Measurements from ENCODE around the gene PLD1.

- TF ChIP-seq, protein P1, sequence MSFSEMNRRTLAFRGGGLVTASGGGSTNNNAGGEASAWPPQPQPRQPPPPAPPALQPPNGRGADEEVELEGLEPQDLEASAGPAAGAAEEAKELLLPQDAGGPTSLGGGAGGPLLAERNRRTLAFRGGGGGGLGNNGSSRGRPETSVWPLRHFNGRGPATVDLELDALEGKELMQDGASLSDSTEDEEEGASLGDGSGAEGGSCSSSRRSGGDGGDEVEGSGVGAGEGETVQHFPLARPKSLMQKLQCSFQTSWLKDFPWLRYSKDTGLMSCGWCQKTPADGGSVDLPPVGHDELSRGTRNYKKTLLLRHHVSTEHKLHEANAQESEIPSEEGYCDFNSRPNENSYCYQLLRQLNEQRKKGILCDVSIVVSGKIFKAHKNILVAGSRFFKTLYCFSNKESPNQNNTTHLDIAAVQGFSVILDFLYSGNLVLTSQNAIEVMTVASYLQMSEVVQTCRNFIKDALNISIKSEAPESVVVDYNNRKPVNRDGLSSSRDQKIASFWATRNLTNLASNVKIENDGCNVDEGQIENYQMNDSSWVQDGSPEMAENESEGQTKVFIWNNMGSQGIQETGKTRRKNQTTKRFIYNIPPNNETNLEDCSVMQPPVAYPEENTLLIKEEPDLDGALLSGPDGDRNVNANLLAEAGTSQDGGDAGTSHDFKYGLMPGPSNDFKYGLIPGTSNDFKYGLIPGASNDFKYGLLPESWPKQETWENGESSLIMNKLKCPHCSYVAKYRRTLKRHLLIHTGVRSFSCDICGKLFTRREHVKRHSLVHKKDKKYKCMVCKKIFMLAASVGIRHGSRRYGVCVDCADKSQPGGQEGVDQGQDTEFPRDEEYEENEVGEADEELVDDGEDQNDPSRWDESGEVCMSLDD (tag by site-specific recombination; IDR thresholded peaks at IDR 0.05): no peak
- TF ChIP-seq, protein P2, sequence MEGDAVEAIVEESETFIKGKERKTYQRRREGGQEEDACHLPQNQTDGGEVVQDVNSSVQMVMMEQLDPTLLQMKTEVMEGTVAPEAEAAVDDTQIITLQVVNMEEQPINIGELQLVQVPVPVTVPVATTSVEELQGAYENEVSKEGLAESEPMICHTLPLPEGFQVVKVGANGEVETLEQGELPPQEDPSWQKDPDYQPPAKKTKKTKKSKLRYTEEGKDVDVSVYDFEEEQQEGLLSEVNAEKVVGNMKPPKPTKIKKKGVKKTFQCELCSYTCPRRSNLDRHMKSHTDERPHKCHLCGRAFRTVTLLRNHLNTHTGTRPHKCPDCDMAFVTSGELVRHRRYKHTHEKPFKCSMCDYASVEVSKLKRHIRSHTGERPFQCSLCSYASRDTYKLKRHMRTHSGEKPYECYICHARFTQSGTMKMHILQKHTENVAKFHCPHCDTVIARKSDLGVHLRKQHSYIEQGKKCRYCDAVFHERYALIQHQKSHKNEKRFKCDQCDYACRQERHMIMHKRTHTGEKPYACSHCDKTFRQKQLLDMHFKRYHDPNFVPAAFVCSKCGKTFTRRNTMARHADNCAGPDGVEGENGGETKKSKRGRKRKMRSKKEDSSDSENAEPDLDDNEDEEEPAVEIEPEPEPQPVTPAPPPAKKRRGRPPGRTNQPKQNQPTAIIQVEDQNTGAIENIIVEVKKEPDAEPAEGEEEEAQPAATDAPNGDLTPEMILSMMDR (tag by site-specific recombination; IDR thresholded peaks at IDR 0.05): no peak
These were observed 151.4 kb downstream of the PLD1 start for GRCh38 chr3:171658841-171659240.

Data from HEK293 (cell line).